D721Med (cell line): ENCODE results near the gene CSNK2A3.

Experiments used
- DNase-seq: peaks from one replicate; pipeline ENCODE4 v3.0.0; 2011; ENCODE audit warnings: low spot score; ENCODE audit not compliant: insufficient read length
- FAIRE-seq: peaks from 2 replicates; lab custom pipeline; 2011; peaks lifted over from hg19 to GRCh38; lab: Jason Lieb, UNC
- TF ChIP-seq, protein P1 (sequence below): IDR thresholded peaks from 2 replicates; pipeline ENCODE4 v1.5.1; 2012; ENCODE audit warnings: mild to moderate bottlenecking, control low read depth; ENCODE audit not compliant: insufficient read depth; ENCODE audit errors: missing control alignments

The CSNK2A3 gene

DNA sequence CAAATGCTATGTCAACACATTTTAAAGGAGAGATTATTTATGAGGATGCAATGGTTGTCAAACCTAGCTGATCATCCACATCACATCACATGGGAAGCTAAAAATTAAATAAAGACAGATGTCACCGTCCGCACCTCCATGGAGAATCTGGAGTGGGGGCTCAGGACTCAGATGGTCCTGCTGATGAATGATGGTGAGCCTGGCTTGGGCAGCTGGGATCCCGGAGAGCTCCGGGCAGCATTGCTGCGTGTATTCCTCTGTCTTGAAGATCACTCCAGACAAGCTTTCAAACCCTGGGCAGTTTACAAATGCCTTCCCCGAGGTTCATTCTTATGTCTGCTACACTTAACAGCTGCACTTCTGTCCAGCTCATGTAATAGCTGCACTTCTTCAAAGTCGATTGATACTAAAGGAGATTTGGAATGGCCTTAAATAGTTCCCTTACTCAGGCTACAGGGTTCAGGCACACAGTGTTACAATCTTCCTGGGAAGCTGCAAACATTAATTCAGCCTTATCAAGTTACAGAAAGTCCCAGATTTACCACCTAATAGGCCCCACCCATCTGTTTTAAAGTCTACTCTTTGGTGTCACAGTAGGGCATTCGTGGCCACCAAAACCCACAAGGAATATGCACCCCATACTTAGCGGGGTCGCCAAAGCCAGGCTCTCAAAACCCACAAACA is 34.7 kb upstream of the CSNK2A3 start:
- DNase-seq, result no peak
- no peak for FAIRE-seq
- TF ChIP-seq, protein P1, sequence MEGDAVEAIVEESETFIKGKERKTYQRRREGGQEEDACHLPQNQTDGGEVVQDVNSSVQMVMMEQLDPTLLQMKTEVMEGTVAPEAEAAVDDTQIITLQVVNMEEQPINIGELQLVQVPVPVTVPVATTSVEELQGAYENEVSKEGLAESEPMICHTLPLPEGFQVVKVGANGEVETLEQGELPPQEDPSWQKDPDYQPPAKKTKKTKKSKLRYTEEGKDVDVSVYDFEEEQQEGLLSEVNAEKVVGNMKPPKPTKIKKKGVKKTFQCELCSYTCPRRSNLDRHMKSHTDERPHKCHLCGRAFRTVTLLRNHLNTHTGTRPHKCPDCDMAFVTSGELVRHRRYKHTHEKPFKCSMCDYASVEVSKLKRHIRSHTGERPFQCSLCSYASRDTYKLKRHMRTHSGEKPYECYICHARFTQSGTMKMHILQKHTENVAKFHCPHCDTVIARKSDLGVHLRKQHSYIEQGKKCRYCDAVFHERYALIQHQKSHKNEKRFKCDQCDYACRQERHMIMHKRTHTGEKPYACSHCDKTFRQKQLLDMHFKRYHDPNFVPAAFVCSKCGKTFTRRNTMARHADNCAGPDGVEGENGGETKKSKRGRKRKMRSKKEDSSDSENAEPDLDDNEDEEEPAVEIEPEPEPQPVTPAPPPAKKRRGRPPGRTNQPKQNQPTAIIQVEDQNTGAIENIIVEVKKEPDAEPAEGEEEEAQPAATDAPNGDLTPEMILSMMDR, result no peak

DNA sequence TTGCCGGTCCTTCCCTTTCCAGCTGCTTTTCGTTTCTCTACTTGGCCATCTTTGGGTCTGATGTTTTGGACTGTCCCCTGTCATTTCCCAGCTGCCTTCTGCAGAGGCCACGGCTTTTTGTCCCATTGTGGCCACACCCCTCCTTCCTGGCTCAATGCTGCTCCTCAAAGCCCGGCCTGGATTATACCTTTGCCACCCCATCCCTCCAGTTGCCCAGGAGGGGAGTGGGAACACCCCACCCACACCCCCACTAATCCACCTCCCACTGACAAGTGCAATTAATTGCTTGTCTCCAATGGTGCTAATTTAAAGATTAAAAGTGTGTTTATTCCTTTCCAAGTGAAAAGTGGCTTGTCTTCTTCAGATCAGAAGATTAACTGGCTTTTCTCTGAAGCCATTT is 34.2 kb upstream of the CSNK2A3 start:
- FAIRE-seq (no peak), DNase-seq (no peak)
- TF ChIP-seq, protein P1, result no peak

DNA sequence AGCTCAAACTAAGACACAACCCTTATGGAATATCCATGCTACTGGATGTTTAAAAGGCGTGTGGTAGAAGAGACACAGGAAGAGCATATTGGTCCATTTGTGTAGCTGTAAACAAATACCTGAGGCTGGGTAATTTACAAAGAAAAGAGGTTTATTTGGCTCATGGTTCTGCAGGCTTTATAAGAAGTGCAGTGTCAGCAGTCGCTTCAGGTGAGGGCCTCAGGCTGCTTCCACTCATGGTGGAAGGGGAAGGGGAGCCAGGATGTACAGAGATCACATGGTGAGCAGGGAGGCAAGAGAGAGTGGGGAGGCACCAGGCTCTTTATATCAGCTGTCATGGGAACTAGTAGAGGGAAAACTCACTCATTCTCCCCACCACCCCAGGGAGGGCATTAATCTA is 31.8 kb upstream of the CSNK2A3 start:
- TF ChIP-seq, protein P1, result no peak
- FAIRE-seq (no peak), DNase-seq (no peak)

DNA sequence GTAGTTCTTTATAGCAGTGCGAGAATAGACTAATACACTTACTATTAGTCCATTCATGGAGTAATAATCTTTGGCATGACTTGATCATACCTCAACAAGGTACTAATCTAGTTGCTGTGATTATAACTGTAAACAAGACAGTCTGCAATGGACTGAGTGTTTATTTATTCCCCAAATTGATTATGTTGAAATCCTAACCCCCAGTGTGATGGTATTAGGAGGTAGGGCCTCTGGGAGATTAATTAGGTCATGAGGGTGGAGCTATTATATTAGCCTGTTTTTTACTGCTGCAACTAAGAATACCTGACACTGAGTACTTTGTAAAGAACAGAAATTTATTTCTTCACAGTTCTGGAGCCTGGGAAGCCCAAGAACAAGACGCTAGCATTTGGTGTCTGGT is 30.9 kb upstream of the CSNK2A3 start:
- no peak for FAIRE-seq
- no peak for DNase-seq
- TF ChIP-seq, protein P1, result no peak

- DNase-seq (no peak), FAIRE-seq (no peak)
- TF ChIP-seq, protein P1, result no peak
These were observed 29.9 kb upstream of the CSNK2A3 start for GRCh38 chr11:11382858-11383532.

- TF ChIP-seq, protein P1, result no peak
- DNase-seq (no peak), FAIRE-seq (no peak)
These were observed 28.5 kb upstream of the CSNK2A3 start for GRCh38 chr11:11381471-11382105.

DNA sequence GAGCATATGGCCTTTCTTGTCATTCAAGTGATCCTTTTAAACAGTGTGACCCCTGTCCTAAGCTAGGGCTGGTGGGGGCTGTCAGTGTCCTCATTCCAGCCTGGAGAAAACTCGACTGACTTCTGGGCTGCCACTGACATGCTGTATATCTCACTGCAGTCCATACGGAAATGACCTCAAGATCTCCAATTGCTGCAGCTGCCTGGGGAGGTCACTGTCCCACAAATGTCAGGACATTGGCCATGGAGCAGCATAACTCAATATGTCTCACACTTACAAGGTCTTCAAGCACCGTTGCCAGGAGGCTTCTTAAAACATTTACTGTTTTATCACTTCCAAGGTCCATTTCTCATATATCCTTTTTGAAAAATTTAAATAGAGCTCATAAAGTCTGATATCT is 27.8 kb upstream of the CSNK2A3 start:
- TF ChIP-seq, protein P1, result no peak
- DNase-seq (no peak), FAIRE-seq (no peak)
